Transverse colon (tissue), 4 donors: ENCODE measurements around the gene R3HDM4. TPM values are rescaled to one million over a fixed set of nuclear protein-coding genes. Genes with fewer than 3 reads are reported as not detected.

Experiments
- DNase-seq: peaks from one replicate; pipeline ENCODE4 v3.0.0-alpha.2; 2019
- H3K27ac ChIP-seq, 4 donors: fragments of 200-600 bp; sonication (generic); 2 replicates each; pipeline ENCODE4 v1.5.1; 2016 to 2018; ENCODE audit warnings: inconsistent platforms in 4 of 4
- H3K27me3 ChIP-seq: fragments of 200-600 bp; sonication (generic); 2 replicates; pipeline ENCODE4 v1.5.1; 2017; ENCODE audit warnings: inconsistent platforms
- H3K36me3 ChIP-seq, 4 donors: fragments of 200-600 bp; sonication (generic); 2 replicates each; pipeline ENCODE4 v1.5.1; 2017 to 2019; ENCODE audit warnings: inconsistent platforms in 4 of 4
- H3K4me1 ChIP-seq, 4 donors: fragments of 200-600 bp; sonication (generic); 2 replicates each; pipeline ENCODE4 v1.5.1; 2017 to 2020; ENCODE audit warnings: inconsistent platforms in 4 of 4
- H3K4me3 ChIP-seq, 4 donors: fragments of 200-600 bp; sonication (generic); 1 replicate in 1 of 4; 2 replicates in 3 of 4; pipeline versions ENCODE4 v1.5.1 to v1.6.1; 2017 to 2019; ENCODE audit warnings: inconsistent platforms in 4 of 4
- H3K9me3 ChIP-seq, 2 donors: fragments of 200-600 bp; sonication (generic); 2 replicates each; pipeline ENCODE4 v1.5.1; 2017 to 2019; ENCODE audit warnings: inconsistent platforms in 2 of 2
- EP300 ChIP-seq: sonication (generic); formaldehyde crosslinking; IDR thresholded peaks from one replicate; pipeline ENCODE4 v1.6.1; 2017; ENCODE audit warnings: antibody characterized with exemption, low read depth
- POLR2A ChIP-seq: fragments of 450-650 bp; IDR thresholded peaks from one replicate; pipeline ENCODE4 v1.6.1; 2016; ENCODE audit warnings: antibody characterized with exemption, mild to moderate bottlenecking, moderate library complexity
- POLR2AphosphoS5 ChIP-seq, 3 donors: sonication (generic); formaldehyde crosslinking; IDR thresholded peaks; one replicate each; pipeline ENCODE4 v1.6.1; 2016; ENCODE audit warnings: antibody characterized with exemption in 3 of 3
- WGBS, 2 donors: methylation state at CpG; one replicate each; pipeline ENCODE4 v1.1.5; 2018; ENCODE audit warnings: low coverage in 1 of 2; 5-methylcytosine and 5-hydroxymethylcytosine counted together
- in situ Hi-C, 4 donors: fragments of 200-750 bp; cut with MboI; loops; one replicate each; pipeline versions ENCODE4 v1.15.0 to v1.15.1; 2017; ENCODE audit warnings: low sequenced_read_pairs in 3 of 4, low pct_ligation_motif_present in 1 of 4, low pct_unique_long_range_greater_than_20kb in 1 of 4
- intact Hi-C: fragments of 100-400 bp; cut with DNase I; formaldehyde crosslinking; loops from one replicate; pipeline ENCODE4 v1.15.1; 2023; ENCODE audit warnings: low total_unique reads
- total RNA-seq, 4 donors: library from RNA; depleted of rRNA; stranded (reverse); fragments of >200 nt; gene quantifications; one replicate each; pipeline ENCODE4 v1.1.0, GENCODE V29; 2016
- TF ChIP-seq, protein P1 (sequence below), 5 experiments: fragments of 200-600 bp in 3 of 5; fragments of 450-650 bp in 2 of 5; sonication (generic) in 3 of 5; IDR thresholded peaks; 1 replicate in 2 of 5; 2 replicates in 3 of 5; pipeline ENCODE4 v1.5.1; 2016 to 2017; ENCODE audit warnings: antibody characterized with exemption in 5 of 5, inconsistent platforms in 3 of 5, mild to moderate bottlenecking in 2 of 5, moderate library complexity in 1 of 5

Gene R3HDM4
- total RNA-seq, 4 donors from 2014 or later: 43.8 to 49.4 (median 46.7) TPM

DNA sequence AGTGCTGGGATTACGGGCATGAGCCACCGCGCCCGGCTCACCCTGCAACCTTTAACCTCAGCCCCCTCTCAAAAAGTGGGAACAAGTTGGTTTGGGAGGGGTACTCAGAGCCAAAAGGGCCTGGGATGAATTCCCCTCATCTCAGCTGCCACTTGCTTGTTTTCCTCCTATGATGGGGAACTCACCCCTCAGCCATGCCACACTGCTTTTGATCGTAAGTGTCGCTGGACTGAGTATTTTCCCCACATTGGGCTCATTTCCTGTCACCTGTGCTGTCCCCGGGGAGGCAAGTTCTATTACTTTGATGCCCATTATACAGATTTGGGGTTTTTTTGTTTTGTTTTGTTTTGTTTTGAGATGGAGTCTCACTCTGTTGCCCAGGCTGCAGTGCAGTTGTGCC lies 6.5 kb downstream of the R3HDM4 start:
- H3K27me3 ChIP-seq: no peaks in the 10 kb centered on the region
- no peak for TF ChIP-seq POLR2A
- TF ChIP-seq POLR2AphosphoS5 (IDR thresholded peaks at IDR 0.05): no peak
- TF ChIP-seq, protein P1, sequence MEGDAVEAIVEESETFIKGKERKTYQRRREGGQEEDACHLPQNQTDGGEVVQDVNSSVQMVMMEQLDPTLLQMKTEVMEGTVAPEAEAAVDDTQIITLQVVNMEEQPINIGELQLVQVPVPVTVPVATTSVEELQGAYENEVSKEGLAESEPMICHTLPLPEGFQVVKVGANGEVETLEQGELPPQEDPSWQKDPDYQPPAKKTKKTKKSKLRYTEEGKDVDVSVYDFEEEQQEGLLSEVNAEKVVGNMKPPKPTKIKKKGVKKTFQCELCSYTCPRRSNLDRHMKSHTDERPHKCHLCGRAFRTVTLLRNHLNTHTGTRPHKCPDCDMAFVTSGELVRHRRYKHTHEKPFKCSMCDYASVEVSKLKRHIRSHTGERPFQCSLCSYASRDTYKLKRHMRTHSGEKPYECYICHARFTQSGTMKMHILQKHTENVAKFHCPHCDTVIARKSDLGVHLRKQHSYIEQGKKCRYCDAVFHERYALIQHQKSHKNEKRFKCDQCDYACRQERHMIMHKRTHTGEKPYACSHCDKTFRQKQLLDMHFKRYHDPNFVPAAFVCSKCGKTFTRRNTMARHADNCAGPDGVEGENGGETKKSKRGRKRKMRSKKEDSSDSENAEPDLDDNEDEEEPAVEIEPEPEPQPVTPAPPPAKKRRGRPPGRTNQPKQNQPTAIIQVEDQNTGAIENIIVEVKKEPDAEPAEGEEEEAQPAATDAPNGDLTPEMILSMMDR (IDR thresholded peaks at IDR 0.05): no peak
- no peak for TF ChIP-seq EP300
- H3K27ac ChIP-seq: no peak overlapping the region
- H3K9me3 ChIP-seq: no peaks in the 10 kb centered on the region
- 86 to 100% methylated on average over 2 to 7 of the region's 7 CpGs for WGBS, 2 donors
- H3K4me1 ChIP-seq: peaks cover 9 to 29% (median 17%) of the 10 kb centered on the region in 4 donors
- intact Hi-C loops: no loop called here
- no peak for DNase-seq
- H3K36me3 ChIP-seq: no peaks in the 10 kb centered on the region
- H3K4me3 ChIP-seq: no peak overlapping the region
- in situ Hi-C loops: no loop called here

DNA sequence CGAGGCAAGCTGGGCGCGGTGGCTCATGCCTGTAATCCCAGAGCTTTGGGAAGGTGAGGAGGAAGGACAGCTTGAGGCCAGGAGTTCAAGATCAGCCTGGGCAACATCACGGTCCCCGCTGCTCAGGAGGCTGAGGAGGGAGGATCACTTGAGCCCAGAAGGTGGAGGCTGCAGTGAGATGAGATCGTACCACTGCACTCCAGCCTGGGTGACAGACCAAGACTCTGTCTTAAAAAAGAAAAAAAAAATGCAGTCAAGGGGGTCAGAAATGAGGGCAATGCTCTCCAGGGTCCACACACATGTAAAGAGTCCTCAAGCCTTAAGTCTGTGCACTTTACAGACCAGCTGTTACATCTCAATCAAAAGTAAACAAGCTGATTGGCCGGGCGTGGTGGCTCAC lies 8.5 kb downstream of the R3HDM4 start:
- TF ChIP-seq POLR2AphosphoS5 (IDR thresholded peaks at IDR 0.05) (no peak), EP300 (no peak), POLR2A (no peak)
- TF ChIP-seq, protein P1 (IDR thresholded peaks at IDR 0.05): no peak
- Histone ChIP-seq H3K27ac (no peak overlapping the region), H3K4me3 (no peak overlapping the region), H3K9me3 (no peaks in the 10 kb centered on the region), H3K4me1 (peaks cover 1 to 15% (median 10%) of the 10 kb centered on the region in 4 donors), H3K36me3 (no peaks in the 10 kb centered on the region), H3K27me3 (no peaks in the 10 kb centered on the region)
- 80 to 91% methylated on average over 1 to 8 of the region's 8 CpGs for WGBS, 2 donors
- in situ Hi-C loops (no loop called here), intact Hi-C loops (no loop called here)
- no peak for DNase-seq

DNA sequence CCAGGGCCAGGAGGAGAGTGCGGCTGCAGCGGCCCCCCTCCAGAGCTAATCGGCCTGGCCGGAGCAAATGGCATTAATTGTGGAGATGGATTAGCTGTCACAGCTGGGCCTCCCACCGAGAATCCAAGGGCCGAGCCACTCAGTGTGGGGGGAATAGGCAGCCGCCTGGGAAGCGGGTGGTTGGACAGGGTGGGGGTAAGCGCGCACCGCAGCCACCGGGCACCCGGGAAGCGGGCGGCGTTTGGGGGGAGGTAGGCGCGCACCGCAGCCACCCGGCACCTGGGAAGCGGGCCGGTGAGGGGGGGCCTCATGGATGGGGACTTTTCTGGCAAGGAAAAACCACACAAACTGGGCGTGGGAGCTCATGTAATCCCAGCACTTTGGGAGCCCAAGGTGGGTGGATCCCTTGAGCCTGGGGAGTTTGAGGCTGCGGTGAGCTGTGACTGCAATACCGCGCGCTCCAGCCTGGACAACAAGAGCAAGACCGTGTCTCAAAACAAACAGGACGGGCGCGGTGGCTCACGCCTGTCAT lies 9.7 kb downstream of the R3HDM4 start:
- DNase-seq: no peak
- 68 to 76% methylated on average over 5 to 25 of the region's 32 CpGs for WGBS, 2 donors
- Histone ChIP-seq H3K9me3 (no peaks in the 10 kb centered on the region), H3K4me1 (peaks cover 0 to 3% (median 0%) of the 10 kb centered on the region in 4 donors), H3K4me3 (no peak overlapping the region), H3K27me3 (no peaks in the 10 kb centered on the region), H3K27ac (no peak overlapping the region), H3K36me3 (no peaks in the 10 kb centered on the region)
- in situ Hi-C loops: no loop called here
- no peak for TF ChIP-seq EP300
- no peak for TF ChIP-seq POLR2AphosphoS5 (IDR thresholded peaks at IDR 0.05)
- TF ChIP-seq POLR2A: no peak
- TF ChIP-seq, protein P1 (IDR thresholded peaks at IDR 0.05): no peak
- intact Hi-C loops: no loop called here

DNA sequence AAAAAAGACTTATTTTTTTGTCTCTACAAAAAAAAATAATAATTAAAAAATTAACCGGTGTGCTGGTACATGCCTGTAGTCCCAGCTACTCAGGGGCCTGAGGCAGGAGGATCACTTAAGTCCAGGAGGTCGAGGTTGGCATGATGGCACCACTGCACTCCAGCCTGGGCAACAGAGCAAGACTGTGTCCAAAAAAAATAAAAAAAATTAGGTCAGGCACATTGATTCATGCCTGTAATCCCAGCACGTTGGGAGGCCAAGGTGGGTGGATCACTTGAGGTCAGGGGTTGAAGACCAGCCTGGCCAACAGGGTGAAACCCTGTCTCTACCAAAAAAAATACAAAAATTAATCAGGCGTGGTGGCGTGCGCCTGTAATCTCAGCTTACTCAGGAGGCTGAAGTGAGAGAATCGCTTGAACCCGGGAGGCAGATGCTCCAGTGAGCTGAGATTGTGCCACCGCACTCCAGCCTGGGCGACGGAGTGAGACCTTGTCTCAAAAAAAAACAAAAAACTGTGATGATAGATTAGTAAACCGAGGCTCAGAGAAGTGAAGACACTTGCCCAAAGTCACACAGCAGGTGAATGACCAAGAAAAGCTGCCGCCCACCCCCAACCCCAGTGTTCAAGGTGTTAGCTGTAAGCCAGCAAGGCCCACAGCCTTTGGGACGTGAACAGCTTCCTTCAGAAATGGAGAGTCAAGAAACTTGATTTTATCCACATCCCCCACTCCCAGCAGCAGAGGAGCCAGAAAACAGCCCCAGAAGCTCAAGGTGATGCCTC lies 10.4 kb downstream of the R3HDM4 start:
- Histone ChIP-seq H3K4me1 (no peaks in the 10 kb centered on the region), H3K36me3 (no peaks in the 10 kb centered on the region), H3K27ac (no peak overlapping the region), H3K4me3 (no peak overlapping the region), H3K27me3 (no peaks in the 10 kb centered on the region), H3K9me3 (no peaks in the 10 kb centered on the region)
- 88 to 90% methylated on average over 6 to 14 of the region's 14 CpGs for WGBS, 2 donors
- no peak for DNase-seq
- in situ Hi-C loops (no loop called here), intact Hi-C loops (no loop called here)
- TF ChIP-seq POLR2A (no peak), EP300 (no peak), POLR2AphosphoS5 (IDR thresholded peaks at IDR 0.05) (no peak)
- TF ChIP-seq, protein P1 (IDR thresholded peaks at IDR 0.05): no peak
